Measurements from ENCODE around the gene PCDHGA3.

GRCh38 chr5:141319699-141320098, 23.9 kb upstream of the PCDHGA3 start:
- TF ChIP-seq CHD2 (IDR thresholded peaks at IDR 0.05; ENCODE audit: low read length, partially characterized antibody) (no peak), POLR2A (IDR thresholded peaks at IDR 0.05; ENCODE audit: low read length) (no peak)

Data from A549 (cell line).